ENCODE measurements around the gene TBC1D22A.

- TF ChIP-seq CTCF (IDR thresholded peaks at IDR 0.05; ENCODE audit: low read depth, low read length), result no peak
- TF ChIP-seq EZH2phosphoT487 (IDR thresholded peaks at IDR 0.05; ENCODE audit: low read depth), result no peak
Observed at GRCh38 chr22:47196881-47197772, 434.7 kb downstream of the TBC1D22A start.

Data from OCI-LY3 (cell line).